IPS DF 4.7 (cell line): ENCODE measurements around the gene GARIN5B.
"Not testable (repeated sequence)": the region's sequence is repeated elsewhere in the genome, so short reads cannot be mapped to it uniquely, and the experiment has no call there.

Experiments used
- DNase-seq: peaks from one replicate; pipeline ENCODE4 v3.0.0-alpha.2; 2013; ENCODE audit warnings: low spot score; ENCODE audit errors: extremely low read depth

GARIN5B gene

DNA sequence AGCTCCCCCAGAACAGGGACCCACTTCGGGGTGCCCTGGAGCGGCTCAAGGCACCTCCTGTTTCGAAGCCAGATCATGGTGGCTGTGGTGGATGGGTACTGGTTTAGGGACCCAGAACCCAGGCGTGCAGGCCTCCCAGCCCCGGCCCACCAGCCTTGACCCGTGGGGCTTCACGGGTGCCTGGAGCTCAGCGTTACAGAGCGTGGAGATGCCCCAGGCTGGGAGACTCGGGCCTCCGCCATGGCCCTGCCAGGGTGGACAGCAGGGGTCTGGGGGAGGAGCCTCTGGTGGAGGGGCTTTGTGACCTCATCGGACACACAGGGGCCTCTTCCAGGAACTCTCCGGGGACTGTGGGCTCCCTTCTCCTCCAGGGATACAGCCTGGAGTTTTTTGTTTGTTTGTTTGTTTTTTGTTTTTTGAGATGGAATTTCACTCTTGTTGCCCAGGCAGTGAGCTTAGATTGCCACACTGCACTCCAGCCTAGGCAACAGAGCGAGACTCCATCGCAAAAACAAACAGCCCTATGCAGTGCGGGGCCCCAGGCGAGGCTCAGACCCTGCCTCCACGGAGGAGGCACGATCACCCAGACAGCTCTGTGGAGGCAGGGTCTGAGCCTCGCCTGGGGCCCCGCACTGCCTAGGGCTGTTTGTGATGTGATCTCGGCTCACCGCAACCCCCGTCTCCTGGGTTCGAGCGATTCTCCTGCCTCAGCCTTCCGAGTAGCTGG lies at the start of gene GARIN5B:
Gene GARIN5B (minus strand): TSS at position 271 of the 727 bp plus-strand sequence. CDS start 194 bp downstream, at position 77.
- no peak for DNase-seq

DNA sequence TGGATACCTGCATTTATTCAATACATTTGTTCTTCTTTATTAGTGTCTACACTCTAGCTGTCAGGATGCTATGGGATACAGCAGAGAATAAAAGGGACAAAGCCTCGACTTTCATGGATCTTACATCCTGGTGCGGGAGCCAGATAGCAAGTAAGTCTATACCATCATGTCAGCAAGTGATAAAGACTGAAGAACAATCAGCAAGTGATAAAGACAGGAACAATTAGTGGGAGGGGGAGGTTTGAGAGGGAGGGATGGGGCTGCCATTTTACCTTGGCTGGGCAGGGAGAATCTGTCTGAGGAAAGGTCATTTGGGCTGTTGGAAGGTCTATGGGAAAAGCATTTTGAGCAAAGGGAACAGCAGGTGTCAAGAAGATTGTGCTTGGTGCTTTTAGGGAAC lies 47.1 kb upstream of the GARIN5B start:
- no peak for DNase-seq

DNA sequence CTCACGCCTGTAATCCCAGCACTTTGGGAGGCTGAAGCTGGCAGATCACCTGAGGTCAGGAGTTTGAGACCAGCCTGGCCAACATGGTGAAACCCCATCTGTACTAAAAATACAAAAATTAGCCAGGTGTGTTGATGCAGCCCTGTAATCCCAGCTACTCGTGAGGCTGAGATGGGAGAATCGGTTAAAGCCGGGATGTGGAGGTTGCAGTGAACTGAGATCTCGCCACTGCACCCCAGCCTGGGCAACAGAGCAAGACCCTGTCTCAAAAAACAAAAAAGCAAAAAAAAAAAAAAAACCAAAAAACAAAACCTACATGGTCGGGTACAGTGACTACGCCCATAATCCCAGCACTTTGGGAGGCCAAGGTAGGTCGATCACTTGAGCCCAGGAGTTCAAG lies 46.1 kb upstream of the GARIN5B start:
- not testable (repeated sequence) for DNase-seq

DNA sequence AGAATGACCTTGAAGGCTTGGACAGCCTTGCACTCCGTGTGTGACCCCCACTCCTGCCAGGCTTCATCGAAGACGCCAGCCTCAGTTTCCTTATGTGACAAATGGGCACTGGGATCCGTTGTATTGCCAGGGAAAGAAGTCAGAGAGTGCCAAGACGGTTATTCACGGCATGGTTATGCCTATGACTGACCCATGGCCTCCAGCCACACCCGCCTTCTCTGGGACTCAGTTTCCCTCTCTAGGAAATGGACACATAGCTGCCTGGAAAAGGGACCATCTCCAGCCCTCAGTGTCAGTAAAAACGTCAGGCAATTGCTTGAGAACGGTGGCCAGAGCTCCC lies 45.4 kb upstream of the GARIN5B start:
- DNase-seq = no peak

DNA sequence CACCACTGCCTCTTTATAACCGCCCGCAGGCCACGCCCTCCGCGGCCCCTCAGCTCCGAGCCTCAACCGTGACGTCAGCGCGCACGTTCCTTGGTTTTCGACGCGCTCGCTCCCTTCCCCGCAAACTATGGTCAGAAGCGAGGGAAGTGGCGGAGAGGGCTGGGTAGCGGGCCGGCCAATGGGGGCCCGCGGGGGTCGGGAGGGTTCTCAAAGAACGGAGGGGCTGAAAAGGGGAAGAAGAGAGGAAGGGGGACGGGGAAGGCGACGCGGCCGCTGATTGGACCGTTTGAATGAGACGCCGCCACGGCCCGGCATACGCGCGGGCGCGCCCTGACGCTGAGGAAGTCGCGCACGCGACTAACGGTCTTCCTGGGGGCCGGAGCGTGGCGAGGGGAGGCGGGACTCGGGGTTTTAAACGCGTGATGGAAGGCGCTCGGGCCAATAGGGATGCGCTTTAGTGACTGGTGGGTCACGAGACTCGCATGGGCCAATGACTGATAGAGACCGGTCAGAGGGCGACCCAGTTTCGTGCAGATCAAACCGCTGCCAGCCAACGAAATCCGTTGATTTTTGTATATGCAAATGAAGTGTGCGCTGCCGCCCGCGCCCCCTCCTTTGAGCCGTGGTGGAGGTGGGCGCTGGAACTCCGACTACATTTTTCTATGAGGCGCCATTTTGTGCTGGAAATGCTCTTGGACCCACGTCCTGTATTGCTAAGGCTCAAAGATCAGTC lies 44.9 kb upstream of the GARIN5B start:
- peak; percentile 95 for DNase-seq

DNA sequence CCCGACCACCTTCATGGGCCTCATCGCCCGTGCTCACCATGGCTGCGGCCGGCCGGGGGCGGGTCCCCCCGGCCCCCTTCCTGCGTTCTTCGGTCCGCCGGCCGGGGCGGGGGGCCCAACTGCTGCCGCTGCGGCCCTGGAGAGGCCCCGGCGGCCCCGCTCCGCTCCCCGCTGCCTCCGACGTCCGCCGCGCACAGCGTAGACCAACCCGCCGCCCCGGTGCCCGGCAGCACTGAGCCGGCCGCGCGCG lies 44.4 kb upstream of the GARIN5B start, which contains the start of gene UBE2S:
Gene UBE2S (minus strand): TSS at position 239 of the 250 bp plus-strand sequence. CDS start 199 bp downstream, at position 40.
- not testable (repeated sequence) for DNase-seq

DNA sequence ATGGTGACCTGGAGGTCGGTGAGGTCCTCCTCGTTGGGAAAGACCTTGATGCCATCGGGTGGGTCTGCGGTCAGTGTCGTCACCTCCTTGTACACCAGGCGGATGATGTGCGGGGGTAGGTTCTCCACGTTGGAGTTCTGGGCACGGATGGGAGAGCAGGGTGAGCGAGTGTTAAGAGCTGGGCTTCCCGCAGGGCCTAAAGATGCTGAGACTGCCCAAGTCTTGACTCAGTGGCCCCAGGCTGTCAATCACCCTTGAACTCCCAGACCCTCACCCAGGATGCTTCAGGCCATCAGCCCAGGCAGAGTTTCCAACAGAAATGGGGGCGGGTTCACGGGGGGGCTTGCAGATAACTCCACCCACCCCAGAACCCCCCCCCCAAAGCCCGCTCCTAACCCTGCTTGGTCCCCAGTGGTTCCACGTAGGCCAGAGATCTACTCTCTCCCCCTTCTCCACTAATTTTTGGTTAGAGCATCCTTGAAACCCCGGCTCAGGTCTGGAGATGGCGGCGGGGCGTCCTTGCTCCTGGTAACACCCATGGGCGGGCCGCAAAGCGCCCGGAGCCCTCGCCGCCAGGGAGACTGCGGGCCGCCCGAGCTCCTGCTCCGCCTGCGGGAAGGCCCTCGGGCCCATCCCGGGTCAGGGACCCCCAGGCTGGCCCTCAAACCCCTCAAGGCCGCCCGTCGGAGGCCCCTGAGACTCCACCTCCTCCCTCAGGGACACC lies 43.9 kb upstream of the GARIN5B start:
- DNase-seq = no peak

DNA sequence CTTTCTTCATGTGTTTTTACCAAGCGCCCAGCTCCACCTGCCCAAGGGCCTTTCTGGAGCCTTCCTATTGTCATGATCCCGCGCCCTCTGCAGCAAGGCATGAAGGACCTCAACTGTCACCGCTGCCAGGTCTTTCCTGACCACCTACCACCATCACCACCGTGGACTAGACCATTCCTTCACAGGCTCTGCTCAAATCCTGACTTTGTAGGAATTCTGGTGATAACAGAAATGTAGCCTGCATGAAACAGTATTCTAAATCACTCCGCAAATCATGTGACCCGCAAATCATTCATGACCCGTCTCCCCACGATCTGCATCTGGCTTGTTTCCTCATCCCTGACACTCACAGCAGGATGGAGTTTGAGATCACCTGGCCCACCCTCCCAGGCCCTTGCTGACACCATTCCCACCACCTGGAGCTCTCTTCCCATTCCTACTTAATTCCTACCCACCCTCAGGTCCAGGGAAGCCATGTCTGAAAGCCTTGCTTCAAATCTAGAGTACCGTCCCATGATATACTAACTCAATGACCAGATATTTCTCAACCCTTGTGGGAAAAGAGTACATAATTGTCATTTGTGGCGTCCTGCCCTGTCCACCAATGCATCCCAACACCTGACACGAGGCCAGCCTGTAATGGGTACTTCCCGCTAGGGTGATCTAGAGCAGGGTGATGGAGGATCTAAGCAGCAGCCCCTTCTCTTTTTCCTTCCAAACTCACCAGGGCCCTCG lies 43.2 kb upstream of the GARIN5B start:
- DNase-seq = no peak

DNA sequence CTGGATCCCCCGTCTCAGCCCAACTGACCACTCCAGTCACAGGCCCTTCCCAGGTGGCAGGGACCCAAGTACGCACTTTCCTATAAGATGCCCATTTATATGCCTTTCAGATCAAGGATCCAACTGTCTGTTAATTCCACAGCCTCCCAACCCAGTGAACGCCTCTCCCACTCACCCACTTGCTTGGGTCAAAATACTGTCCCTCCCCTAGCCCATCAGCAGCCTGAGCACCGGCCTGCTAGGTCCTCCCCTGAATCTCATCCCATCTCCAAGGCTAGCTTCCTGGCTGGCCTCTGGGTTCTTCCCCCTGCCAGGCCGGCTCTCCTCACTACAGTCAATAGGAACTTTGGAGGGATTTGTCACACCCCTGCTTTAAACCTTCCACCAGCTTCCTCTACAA lies 42.6 kb upstream of the GARIN5B start:
- no peak for DNase-seq

DNA sequence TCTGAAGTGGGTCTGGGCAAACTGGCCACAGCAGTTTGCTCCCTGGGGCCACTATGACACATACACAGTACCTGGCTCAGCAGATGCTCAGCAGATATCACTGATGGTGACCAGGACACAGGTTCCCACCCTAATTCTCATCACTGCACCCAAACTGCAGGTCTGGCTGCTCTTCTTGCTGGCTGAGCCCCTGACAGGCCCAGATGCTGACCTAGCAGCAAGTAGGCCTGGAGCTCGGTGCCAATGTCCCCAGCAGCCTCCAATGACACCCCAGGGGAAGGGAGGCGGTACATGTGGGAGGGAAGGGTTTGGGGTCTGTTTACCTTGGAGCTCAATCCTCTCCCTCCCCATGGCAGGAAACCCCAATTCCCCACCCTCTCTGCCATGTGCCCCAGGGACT lies 39.4 kb upstream of the GARIN5B start:
- no peak for DNase-seq

DNA sequence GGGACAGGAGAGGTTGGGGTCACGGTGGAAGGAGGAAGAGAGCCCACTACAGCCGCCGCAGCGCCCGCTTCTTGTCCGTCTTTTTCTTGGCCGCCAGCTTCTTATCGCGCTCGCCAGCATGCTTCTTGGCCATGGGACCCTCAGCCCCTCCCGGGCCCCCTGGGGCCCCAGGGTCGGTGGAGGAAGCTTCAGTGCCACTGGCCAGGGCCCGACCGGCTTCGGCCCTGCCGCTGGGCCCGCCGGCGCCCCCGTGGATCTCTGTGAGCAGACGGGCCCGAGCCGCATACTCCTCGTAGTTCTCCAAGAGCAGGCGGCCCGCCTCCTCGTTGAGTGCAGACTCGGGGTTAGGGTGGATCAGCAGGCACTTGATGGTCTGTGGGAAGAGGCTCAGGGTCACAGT lies 38.3 kb upstream of the GARIN5B start:
- not testable (repeated sequence) for DNase-seq

DNA sequence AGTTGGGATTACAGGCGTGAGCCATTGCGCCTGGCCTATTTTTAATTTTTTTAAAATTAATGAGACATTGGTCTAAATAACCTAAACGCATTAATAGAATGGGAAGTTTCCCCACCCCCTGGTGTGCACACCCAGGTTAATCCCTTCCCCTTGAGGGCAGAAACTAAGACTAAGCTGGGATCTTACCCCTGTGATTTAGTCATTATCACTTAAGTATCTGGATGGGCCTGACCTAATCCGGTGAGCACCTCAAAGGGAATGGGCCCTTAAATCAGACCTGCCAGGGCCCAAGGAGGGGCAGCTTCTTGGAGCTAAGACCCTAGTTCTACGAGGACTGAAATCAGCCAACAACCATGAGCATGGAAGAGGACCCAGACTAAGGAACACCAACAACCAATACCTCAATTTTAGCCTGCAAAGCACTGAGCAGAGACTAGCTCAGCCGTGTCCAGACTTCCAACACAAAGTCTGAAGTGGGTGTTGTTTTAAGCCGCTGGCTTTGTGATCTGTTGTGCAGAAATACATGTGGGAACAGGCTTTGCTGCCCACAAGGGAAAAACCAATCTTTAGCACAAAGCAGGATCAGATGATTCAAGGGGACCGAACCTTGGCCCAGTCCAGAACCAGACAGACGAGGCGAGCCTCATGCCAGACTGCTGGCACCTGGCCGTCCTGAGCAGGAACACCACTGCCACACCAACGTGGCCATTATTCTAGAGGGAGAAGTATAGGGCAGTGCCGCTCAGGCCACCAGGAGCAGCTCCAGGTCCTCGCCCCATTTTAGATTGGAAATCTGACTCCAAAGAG lies 37.4 kb upstream of the GARIN5B start:
- DNase-seq = no peak

DNA sequence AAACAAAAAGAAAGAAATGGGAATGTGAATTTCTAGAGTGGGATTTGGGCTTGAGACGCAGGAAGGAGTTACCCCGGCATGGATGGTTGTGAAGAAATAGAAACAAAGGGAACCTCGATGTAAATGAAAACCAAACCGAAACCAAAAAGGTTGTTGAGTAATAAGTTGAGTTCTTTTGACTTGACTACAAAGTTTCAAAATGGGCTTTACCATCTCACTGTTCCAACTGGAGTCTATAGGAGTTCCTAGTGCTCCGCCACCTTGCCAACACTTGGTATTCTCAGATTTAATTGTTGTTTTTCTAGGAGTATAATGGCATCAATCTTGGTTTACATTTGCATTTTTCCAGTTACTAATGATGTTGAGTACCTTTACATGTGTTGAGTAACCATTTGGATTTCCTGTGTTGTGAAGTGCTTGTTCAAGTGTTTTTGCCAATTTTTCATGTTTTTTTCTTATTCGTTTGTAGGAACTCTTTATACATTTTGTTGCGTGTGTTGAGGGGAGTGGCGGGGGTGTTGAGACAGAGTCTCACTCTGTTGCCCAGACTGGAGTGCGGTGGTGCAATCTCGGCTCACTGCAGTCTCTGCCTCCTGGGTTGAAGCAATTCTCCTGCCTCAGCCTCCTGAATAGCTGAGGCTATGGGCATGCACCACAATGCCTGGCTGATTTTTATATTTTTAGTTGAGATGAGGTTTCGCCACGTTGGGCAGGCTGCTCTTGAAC lies 35.3 kb upstream of the GARIN5B start:
- DNase-seq = no peak

DNA sequence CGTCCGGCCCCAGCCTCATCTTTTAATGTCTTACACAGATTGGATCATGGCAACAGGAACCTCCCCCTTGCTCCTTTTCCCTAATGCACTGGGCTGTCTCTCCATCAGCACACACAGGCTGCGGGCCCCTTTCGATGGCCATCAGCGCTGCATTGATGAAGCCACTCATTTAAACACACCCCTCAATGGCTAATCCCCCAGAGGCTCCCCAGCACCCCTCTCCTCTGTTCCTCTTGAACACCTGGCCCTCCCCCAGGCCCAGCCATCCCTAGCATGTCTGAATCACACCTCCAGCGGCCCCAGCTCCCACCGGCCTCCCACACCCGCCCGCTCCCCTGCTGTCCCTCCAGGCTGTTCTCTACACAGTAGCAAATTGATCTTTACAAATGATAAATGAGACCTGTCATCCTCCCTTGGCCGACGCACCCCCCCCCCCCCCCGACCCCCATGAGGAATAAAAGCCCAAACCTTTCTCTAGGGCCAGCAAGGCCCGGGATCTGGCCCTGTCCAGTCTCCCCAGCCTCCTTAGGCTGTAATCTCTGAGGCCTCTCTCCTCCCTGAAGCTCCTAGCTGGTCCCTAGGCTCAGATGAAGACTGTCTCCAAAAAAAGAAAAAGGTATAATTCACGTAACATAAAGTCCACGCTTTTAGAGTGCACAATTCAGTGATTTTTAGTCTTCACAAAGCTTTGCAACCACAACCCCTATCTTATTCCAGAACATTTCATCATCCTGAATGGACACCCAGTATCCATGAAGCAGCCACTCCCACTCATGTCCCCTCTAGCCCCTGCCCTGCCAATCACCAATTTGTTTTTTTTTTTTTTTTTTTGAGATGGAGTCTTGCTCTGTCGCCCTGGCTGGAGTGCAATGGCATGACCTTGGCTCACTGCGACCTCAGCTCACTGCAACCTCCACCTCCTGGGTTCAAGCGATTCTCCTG lies 30.0 kb upstream of the GARIN5B start:
- no peak for DNase-seq

DNA sequence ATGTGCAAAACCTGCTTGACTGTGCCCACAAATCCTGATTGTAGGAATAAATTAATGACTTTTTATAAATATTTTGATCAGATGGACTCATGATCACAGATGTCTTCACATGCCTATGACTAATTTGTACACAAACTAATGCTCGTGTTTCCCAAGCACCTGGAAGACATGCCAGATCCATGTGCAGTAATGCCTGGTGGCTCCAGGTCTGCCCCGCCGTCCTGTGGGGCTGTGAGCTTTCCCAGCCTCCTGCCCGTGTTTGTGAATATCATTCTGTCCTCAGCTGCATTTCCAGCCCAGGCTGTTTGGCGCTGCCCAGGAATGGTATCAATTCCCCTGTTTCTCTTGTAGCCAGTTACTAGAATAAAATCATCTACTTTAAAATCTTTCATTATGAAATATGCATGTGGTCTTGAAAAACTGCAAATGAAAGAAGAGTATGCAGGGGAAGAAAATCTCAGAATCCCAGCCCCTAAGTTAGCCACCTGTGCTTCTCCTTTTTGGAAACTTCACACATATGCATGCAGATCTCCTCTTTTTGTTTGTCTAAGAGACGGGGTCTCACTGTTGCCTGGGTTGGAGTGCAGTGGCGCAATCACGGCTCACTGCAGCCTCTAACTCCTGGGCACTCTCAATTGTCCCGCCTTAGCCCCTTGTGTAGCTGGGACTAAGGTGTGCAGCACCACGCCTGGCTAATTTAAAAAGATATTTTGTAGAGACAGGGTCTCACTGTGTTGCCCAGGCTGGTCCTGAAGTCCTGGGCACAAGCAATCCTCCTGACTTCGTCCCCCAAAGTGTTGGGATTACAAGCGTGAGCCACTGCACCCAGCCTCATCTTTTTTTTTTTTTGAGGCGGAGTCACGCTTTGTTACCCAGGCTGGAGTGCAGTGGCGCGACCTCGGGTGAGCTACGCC lies 28.9 kb upstream of the GARIN5B start:
- DNase-seq = no peak

DNA sequence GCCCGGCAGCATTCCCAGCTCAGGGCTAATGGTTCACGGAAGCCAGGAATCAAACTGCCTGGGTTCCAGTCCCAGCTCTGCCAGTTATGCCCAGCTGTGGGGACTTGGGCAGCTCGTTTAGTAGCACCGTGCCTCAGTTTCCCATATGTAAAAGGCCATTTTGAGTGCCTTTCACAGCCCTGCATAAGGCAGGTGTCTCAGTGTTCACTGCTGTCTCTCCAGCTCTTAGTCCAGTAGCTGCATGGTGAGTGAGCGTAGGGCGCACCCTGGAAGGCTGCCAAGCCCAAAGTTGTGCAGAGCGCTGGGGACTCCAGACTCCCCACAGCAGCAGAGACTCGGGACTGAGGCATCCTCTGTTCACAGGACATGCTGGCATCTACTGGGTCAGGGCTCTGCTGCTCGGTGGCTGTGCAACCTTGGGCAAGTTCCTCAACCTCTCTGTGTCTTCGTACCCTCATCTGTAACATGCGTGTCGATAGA lies 28.2 kb upstream of the GARIN5B start:
- no peak for DNase-seq

DNA sequence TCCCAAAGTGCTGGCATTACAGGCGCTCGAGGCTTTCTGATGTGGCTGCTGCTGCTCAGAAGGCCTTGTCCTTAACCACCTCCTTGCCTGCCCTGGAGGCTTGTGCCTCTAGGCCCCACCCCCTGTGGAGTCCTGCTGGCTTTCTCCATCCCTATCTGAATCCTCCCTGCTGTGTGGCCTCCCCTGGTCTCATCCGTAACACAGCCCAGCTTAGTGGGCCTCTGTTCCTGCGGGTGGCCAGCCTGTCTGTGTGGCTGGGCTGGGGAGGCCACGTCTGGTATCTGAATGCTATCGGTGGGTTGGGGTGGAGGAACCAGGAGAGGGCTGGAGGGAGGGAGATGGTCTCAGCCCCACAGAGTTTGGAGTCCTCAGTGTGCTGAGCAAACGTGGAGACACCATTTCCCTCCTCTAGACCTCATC lies 27.4 kb upstream of the GARIN5B start:
- DNase-seq = no peak
